Measurements from ENCODE around the gene PARVB.

The PARVB gene, protein sequence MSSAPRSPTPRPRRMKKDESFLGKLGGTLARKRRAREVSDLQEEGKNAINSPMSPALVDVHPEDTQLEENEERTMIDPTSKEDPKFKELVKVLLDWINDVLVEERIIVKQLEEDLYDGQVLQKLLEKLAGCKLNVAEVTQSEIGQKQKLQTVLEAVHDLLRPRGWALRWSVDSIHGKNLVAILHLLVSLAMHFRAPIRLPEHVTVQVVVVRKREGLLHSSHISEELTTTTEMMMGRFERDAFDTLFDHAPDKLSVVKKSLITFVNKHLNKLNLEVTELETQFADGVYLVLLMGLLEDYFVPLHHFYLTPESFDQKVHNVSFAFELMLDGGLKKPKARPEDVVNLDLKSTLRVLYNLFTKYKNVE

GRCh38 chr22:44024288-44024921 is at the start of gene PARVB:
Gene PARVB, plus strand, starts transcription at chr22:44024302. Its CDS starts 38 bp downstream, at chr22:44024340.
- DNase-seq = peak in 10 of 51 donors; percentile 6 to 34 (median 22)

- no peak for DNase-seq
Measured at GRCh38 chr22:43975041-43975440, 49.1 kb upstream of the PARVB start.

GRCh38 chr22:43976861-43977795 is 47.0 kb upstream of the PARVB start:
- DNase-seq = no peak

GRCh38 chr22:43978558-43978957 is 45.5 kb upstream of the PARVB start:
- DNase-seq = no peak

DNA sequence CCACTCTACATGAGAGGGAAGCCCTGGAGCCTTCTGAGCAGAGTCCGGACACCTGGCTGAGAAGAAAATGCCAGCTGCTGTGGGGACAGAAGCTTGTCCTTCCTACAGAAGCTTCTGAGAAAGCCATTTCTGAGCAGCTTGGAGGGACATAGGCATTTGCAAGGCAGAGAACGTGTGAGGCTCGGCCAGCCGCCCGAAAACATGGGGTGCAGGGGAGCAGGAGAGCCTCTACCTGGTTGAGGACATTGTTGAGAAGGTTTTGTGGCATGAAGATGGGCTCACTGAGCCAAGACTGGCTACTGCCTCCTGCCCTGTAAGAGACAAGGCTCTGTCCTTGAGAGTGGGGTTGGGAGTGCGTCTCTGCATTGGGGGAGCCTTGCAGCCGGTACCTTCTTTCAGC is 43.5 kb upstream of the PARVB start:
- no peak for DNase-seq

DNA sequence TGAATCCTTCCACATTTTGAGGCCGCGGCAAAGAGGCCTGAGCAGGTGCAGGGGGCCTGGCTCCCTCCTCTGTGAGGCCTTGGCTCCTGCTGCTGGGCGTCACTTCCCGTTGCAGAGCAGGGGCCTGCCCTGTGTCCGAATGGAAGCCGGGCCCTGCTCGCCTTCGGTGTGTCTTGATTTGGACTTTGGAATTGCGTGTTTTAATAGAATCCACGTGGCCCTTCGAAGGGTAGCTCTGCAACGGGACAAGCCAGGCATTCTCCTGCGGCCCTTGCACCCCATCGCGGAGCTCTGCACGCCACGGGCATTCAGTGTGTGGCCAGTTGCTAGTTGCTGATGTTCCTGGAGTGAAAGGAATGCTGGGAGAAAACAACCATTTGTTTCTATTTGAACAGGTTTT is 43.1 kb upstream of the PARVB start:
- no peak for DNase-seq

GRCh38 chr22:43983808-43984207 is 40.3 kb upstream of the PARVB start:
- DNase-seq = no peak

DNA sequence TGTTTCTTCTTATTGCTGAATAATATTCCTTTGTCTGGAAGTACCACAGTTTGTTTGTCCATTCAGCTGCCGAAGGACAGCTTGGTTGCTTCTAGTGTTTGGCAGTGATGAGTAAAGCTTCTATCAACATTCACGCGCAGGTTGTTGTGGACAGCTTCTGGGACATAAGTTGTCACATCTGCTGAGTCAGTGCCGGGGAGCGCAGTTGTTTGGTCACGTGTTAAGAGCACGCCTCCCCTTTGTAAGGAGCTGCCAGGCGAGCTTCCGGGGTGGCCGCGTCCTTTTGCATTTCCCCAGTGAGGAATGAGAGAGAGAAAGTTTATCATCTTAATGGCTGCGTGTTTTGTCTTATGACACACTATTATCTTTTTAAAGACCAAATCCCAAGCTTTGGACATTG is 38.6 kb upstream of the PARVB start:
- peak in 18 of 51 donors; percentile 5 to 41 (median 14) for DNase-seq

DNA sequence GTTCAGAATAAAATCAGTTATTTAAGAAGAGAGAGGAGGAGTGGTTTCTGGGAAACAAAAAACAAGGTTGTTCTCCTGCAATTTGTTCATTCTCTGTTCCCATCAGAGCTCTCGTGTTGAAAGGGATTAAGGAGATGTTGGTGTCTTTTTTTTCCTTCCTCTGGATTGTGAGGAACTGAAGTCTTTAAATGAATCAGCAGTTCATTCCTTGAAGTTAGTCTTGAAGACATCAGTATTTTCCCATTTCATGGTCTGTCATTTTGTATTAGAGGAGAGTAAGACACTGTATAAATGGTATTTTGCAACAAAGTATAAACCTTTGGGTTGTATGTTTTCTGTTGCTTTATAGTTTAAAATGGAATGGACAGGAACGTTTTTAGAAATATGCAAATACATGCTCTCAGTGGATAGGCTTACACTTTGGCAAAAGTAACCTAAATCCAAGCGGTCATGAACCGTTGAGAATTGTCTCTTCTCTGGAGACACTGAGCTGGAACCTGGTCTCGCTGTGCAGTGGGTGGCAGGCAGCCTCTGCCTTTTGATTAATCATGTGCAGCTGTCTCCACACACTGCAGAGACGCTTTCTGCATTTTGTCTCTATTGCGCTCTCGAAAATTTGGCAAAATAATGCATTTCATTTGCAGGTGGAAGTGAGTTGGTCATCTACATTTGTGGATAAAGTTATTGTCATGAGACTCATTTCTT is 35.8 kb upstream of the PARVB start:
- DNase-seq = no peak

GRCh38 chr22:43988960-43989359 is 35.1 kb upstream of the PARVB start:
- no peak for DNase-seq

DNA sequence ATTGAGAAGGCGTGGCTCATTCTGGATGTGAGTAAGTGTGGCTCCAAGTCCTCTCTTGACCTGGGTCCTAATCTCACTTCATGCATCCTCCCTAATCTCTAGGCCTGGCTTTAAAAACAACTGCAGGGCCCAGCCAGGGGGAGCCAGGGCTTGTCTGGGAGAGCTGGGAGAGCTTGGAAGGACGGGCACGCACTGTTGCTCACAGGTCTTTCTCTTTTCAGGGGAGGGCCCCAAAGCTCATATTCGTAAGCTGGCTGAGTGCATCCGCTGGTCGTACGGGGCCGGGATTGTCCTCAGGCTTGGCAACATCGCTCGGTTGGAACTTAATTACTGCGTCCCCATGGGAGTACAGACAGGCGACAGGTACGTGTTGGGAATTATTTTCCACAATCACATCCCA is 34.1 kb upstream of the PARVB start:
- no peak for DNase-seq

GRCh38 chr22:43991316-43992020 is 32.6 kb upstream of the PARVB start:
- DNase-seq = peak in 1 of 51 donors; percentile 20

DNA sequence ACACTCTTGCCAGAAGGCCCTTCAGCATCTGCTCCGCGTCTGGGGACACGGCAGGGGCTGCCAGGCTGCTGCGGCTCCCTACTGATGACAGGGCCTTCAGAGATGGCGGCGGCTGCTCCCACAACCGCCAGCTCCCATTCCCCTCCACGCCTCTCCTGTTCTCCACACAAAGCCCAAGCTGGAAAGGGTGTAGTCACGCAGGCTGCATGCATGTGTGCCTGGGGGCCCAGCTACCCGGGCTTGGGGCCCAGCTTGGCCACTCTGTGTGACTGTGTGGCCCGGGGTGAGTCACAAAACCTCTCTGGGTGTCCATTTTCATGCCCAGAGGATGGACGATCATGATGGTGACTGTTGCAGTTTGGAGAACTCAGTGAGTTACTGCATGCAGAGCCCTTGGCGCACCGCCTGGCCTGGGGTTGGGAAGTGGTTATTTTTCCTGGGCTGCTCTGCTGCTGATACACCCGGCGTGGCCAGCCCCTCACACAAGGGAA is 31.7 kb upstream of the PARVB start:
- no peak for DNase-seq

DNA sequence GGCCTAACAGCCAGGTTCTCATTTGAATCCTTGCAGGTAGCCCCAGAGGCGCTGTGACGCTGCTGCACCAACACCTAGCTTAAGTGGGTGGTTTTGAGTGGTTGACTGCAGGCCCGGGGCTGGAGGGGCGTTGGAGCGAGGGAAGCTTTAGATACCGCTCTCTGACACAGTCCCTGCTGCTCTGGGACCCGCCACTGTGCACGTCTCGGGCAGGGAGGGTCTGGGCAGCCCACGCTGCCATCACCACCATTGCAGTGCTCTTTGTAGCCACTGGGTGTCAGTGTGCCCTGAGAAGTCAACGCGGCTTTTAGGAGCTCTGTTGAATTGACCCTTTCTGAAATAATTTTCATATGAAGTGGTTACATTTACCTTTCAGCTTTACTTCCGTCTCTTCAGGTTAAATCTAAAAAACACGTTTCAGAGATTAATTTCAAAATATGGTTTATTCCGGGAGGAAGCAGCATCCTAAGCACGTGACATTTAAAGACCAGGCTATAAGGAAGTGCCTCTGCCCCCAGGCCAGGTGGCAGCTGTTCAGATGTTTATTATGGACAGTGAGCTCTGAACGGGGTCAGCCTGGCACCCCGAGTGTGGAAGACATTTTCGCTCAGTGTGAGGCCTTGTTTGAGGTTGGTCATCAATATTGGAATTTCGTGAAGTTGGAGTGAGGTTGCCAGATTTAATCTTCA is 30.9 kb upstream of the PARVB start:
- peak in 24 of 51 donors; percentile 2 to 51 (median 17) for DNase-seq

GRCh38 chr22:43994006-43994405 is 30.1 kb upstream of the PARVB start:
- no peak for DNase-seq

DNA sequence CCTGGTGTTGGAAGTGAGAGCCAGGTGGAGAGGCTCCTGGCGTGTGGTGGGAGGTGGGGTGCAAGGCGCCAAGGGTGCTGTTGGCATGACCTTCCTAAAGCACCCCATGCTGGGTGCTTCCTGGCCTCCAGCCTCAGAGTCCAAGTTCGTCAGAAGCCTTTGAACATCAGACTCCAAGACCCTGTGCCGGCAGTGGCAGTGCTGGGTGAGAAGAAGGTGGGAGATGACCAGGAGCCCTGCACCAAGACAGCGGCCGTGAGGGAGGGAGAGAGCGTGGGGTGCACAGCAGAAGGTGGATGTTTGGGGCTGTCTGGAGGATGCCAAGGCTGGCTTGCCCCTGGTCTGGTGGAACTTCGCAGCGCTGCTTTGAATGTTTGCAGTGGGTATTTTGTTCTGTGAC is 29.7 kb upstream of the PARVB start:
- DNase-seq = no peak

DNA sequence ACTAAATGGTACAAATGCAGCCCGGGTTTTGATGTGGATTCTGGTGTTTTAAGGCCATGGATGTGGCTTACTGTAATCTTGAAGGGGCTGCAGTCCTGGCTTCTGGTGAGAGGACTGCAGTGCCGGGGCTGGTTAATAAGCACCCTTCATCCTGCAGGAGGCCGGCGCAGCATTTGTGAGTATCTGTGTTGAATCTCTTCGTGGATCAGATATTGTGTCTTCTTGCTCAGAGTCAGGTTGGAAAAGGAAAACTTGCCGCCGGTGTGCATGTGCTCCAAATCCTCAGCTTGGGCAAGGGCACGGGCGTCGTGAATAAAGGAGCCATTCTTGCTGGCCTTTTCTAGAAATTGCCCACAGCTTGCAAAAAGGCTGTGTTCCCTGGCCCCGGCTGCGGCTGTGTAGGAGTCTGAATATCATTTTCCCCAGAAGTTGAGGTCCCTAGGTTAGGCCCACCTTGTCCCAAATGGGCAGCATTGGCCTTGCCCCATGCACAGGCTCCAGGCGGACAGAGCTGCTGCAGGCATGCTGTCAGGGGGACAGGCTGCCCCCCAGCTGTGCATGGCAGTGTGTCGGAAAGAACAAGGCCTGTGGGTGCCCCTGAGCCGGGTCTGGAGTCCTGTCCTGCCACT is 28.9 kb upstream of the PARVB start:
- no peak for DNase-seq

DNA sequence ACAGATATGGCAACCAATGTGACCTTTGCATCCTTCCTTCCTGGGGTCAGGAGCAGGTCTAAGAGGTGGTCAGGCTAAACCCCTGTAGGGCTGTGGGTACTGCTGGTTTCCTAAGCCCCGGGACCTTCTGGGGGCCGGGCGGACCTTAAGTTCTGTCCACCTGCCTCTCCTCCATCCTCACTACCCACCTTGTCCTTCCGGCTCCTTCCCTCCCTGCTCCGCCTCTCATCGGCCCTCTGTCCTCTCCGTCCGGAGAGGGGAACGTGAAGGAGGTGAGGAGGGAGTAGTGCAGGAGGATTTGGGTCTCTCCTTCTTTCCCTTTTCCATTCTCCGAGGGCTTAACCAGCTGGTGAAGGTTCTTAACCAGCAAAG is 28.3 kb upstream of the PARVB start:
- no peak for DNase-seq

Measured in hypothalamus (tissue), 51 donors.